ENCODE measurements around the gene A3GALT2. TPM values are rescaled to one million over a fixed set of nuclear protein-coding genes. Genes with fewer than 3 reads are reported as not detected.

Gene A3GALT2
- total RNA-seq (2021) (not detected in 3 replicates), Bru-seq, nascent RNA (percentile 3 among the genes with signal in this experiment)
- long read RNA-seq, experiment 1, result 0 reads
- long read RNA-seq, experiment 2, result 0 reads
- long read RNA-seq, experiment 3, result 0 reads

DNA sequence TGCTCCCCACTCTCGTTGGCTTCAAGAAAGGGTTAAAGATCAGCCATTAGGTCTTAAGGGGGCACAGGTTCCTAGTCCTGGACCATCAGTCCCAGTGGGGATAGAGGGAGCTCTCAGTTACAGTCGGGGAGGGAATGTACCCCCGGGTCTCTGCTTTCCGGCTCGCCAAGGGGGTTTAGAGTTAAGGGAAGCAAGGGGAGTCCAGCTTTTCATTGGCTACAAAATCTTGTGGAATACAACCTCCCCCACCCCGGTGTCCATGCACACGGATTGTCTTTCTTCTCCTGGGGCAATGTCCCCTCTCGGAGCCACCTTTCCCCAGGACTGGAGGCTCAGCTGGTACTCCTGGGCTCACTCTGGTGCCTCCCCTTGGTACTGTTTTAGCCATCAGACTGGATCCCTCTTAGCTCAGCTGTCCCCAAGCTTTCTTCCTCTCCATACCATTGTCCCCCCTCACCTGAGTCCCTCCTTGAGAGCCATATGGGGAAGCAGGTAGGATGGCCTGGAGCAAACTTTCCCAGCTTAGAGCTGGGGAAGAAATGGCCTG lies at the start of gene A3GALT2:
Gene A3GALT2 (minus strand): TSS at position 480 of the 547 bp plus-strand sequence. CDS start 0 bp downstream, at position 480.
- CTCF ChIA-PET, result interaction anchor here (0.7 to 2.5 kb wide), 2 partner anchors 19 to 25 kb away, joined by 3 to 14 read pairs; no protein-coding TSS in a partner anchor
- Mint-ChIP-seq H3K4me1 (no peaks in the 10 kb centered on the region), H3K4me3 (no peak within 1 kb of the TSS), H3K9me3 (no peaks in the 10 kb centered on the region), H3K36me3 (no peaks in the 10 kb centered on the region), H3K27ac (no peak within 1 kb of the TSS), H3K27me3 (ENCODE audit: low read depth) (peaks cover 20% of the 10 kb centered on the region)
- DNase-seq (ENCODE audit: low spot score) (no peak), ATAC-seq (no peak)
- POLR2A ChIA-PET, result no interaction called here
- TF ChIP-seq NFATC4 (CRISPR knock-in tag; IDR thresholded peaks at IDR 0.05) (no peak), EMX1 (CRISPR knock-in tag; IDR thresholded peaks at IDR 0.05) (no peak), ZNF423 (CRISPR knock-in tag; IDR thresholded peaks at IDR 0.05) (no peak), ESRRA (CRISPR knock-in tag; IDR thresholded peaks at IDR 0.05; ENCODE audit: borderline replicate concordance) (no peak), ZNF317 (CRISPR knock-in tag; IDR thresholded peaks at IDR 0.05; ENCODE audit: borderline replicate concordance, low read depth) (no peak), GABPB1 (CRISPR knock-in tag; IDR thresholded peaks at IDR 0.05) (no peak), SMAD4 (CRISPR knock-in tag; IDR thresholded peaks at IDR 0.05) (no peak), FOXK1 (CRISPR knock-in tag; IDR thresholded peaks at IDR 0.05) (no peak)
- TF ChIP-seq, protein P1, sequence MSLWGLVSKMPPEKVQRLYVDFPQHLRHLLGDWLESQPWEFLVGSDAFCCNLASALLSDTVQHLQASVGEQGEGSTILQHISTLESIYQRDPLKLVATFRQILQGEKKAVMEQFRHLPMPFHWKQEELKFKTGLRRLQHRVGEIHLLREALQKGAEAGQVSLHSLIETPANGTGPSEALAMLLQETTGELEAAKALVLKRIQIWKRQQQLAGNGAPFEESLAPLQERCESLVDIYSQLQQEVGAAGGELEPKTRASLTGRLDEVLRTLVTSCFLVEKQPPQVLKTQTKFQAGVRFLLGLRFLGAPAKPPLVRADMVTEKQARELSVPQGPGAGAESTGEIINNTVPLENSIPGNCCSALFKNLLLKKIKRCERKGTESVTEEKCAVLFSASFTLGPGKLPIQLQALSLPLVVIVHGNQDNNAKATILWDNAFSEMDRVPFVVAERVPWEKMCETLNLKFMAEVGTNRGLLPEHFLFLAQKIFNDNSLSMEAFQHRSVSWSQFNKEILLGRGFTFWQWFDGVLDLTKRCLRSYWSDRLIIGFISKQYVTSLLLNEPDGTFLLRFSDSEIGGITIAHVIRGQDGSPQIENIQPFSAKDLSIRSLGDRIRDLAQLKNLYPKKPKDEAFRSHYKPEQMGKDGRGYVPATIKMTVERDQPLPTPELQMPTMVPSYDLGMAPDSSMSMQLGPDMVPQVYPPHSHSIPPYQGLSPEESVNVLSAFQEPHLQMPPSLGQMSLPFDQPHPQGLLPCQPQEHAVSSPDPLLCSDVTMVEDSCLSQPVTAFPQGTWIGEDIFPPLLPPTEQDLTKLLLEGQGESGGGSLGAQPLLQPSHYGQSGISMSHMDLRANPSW (CRISPR knock-in tag; conservative IDR thresholded peaks at IDR 0.05; ENCODE audit: low read depth), result no peak
- TF ChIP-seq, protein P2, sequence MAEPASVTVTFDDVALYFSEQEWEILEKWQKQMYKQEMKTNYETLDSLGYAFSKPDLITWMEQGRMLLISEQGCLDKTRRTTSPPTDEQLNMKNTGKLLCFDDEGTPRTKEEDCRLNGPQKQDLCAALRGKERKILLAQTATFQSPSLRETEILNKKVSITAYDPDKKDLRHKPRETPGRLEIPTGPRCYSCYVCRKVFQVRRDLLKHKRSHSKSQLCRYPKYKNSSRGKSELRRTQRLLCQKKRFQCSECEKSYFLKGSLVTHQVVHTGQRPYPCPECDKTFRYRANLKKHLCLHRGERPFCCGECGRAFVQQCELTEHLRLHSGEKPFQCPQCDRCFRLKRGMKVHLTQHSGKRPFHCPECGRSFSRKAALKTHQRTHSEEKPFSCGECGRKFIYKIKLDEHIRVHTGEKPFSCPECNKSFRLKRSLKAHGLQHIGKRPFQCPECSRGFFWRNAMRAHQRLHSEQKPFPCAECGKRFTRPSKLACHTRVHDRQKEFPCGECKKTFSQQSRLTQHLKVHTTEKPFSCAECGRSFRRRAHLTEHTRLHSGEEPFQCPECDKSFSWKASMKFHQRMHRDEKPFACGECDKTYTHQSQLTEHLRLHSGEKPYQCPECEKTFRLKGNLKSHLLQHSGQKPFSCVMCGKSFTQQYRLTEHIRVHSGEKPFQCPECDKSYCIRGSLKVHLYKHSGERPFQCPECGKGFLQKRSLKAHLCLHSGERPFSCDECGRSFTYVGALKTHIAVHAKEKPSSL (CRISPR knock-in tag; conservative IDR thresholded peaks at IDR 0.05), result no peak
- TF ChIP-seq, protein P3, sequence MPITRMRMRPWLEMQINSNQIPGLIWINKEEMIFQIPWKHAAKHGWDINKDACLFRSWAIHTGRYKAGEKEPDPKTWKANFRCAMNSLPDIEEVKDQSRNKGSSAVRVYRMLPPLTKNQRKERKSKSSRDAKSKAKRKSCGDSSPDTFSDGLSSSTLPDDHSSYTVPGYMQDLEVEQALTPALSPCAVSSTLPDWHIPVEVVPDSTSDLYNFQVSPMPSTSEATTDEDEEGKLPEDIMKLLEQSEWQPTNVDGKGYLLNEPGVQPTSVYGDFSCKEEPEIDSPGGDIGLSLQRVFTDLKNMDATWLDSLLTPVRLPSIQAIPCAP (CRISPR knock-in tag; IDR thresholded peaks at IDR 0.05), result no peak
- TF ChIP-seq, protein P4, sequence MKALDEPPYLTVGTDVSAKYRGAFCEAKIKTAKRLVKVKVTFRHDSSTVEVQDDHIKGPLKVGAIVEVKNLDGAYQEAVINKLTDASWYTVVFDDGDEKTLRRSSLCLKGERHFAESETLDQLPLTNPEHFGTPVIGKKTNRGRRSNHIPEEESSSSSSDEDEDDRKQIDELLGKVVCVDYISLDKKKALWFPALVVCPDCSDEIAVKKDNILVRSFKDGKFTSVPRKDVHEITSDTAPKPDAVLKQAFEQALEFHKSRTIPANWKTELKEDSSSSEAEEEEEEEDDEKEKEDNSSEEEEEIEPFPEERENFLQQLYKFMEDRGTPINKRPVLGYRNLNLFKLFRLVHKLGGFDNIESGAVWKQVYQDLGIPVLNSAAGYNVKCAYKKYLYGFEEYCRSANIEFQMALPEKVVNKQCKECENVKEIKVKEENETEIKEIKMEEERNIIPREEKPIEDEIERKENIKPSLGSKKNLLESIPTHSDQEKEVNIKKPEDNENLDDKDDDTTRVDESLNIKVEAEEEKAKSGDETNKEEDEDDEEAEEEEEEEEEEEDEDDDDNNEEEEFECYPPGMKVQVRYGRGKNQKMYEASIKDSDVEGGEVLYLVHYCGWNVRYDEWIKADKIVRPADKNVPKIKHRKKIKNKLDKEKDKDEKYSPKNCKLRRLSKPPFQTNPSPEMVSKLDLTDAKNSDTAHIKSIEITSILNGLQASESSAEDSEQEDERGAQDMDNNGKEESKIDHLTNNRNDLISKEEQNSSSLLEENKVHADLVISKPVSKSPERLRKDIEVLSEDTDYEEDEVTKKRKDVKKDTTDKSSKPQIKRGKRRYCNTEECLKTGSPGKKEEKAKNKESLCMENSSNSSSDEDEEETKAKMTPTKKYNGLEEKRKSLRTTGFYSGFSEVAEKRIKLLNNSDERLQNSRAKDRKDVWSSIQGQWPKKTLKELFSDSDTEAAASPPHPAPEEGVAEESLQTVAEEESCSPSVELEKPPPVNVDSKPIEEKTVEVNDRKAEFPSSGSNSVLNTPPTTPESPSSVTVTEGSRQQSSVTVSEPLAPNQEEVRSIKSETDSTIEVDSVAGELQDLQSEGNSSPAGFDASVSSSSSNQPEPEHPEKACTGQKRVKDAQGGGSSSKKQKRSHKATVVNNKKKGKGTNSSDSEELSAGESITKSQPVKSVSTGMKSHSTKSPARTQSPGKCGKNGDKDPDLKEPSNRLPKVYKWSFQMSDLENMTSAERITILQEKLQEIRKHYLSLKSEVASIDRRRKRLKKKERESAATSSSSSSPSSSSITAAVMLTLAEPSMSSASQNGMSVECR (CRISPR knock-in tag; IDR thresholded peaks at IDR 0.05; ENCODE audit: borderline replicate concordance), result no peak
- TF ChIP-seq, protein P5, sequence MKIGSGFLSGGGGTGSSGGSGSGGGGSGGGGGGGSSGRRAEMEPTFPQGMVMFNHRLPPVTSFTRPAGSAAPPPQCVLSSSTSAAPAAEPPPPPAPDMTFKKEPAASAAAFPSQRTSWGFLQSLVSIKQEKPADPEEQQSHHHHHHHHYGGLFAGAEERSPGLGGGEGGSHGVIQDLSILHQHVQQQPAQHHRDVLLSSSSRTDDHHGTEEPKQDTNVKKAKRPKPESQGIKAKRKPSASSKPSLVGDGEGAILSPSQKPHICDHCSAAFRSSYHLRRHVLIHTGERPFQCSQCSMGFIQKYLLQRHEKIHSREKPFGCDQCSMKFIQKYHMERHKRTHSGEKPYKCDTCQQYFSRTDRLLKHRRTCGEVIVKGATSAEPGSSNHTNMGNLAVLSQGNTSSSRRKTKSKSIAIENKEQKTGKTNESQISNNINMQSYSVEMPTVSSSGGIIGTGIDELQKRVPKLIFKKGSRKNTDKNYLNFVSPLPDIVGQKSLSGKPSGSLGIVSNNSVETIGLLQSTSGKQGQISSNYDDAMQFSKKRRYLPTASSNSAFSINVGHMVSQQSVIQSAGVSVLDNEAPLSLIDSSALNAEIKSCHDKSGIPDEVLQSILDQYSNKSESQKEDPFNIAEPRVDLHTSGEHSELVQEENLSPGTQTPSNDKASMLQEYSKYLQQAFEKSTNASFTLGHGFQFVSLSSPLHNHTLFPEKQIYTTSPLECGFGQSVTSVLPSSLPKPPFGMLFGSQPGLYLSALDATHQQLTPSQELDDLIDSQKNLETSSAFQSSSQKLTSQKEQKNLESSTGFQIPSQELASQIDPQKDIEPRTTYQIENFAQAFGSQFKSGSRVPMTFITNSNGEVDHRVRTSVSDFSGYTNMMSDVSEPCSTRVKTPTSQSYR (CRISPR knock-in tag; IDR thresholded peaks at IDR 0.05), result no peak
- TF ChIP-seq, protein P6, sequence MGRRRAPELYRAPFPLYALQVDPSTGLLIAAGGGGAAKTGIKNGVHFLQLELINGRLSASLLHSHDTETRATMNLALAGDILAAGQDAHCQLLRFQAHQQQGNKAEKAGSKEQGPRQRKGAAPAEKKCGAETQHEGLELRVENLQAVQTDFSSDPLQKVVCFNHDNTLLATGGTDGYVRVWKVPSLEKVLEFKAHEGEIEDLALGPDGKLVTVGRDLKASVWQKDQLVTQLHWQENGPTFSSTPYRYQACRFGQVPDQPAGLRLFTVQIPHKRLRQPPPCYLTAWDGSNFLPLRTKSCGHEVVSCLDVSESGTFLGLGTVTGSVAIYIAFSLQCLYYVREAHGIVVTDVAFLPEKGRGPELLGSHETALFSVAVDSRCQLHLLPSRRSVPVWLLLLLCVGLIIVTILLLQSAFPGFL (CRISPR knock-in tag; IDR thresholded peaks at IDR 0.05; ENCODE audit: borderline replicate concordance), result no peak
- TF ChIP-seq, protein P7, sequence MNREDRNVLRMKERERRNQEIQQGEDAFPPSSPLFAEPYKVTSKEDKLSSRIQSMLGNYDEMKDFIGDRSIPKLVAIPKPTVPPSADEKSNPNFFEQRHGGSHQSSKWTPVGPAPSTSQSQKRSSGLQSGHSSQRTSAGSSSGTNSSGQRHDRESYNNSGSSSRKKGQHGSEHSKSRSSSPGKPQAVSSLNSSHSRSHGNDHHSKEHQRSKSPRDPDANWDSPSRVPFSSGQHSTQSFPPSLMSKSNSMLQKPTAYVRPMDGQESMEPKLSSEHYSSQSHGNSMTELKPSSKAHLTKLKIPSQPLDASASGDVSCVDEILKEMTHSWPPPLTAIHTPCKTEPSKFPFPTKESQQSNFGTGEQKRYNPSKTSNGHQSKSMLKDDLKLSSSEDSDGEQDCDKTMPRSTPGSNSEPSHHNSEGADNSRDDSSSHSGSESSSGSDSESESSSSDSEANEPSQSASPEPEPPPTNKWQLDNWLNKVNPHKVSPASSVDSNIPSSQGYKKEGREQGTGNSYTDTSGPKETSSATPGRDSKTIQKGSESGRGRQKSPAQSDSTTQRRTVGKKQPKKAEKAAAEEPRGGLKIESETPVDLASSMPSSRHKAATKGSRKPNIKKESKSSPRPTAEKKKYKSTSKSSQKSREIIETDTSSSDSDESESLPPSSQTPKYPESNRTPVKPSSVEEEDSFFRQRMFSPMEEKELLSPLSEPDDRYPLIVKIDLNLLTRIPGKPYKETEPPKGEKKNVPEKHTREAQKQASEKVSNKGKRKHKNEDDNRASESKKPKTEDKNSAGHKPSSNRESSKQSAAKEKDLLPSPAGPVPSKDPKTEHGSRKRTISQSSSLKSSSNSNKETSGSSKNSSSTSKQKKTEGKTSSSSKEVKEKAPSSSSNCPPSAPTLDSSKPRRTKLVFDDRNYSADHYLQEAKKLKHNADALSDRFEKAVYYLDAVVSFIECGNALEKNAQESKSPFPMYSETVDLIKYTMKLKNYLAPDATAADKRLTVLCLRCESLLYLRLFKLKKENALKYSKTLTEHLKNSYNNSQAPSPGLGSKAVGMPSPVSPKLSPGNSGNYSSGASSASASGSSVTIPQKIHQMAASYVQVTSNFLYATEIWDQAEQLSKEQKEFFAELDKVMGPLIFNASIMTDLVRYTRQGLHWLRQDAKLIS (CRISPR knock-in tag; IDR thresholded peaks at IDR 0.05; ENCODE audit: borderline replicate concordance), result no peak

All from WTC11 (cell line).